H1 (cell line): ENCODE results near the gene COLEC12. TPM values are rescaled to one million over a fixed set of nuclear protein-coding genes. Genes with fewer than 3 reads are reported as not detected.

Source experiments
- BCL11A ChIP-seq, 2 experiments: IDR thresholded peaks; one replicate each; pipeline ENCODE4 v1.6.1; 2011; ENCODE audit warnings: low read depth in 2 of 2, low read length in 2 of 2, mild to moderate bottlenecking in 2 of 2
- EZH2 ChIP-seq: fragments of 200-600 bp; sonication (generic); IDR thresholded peaks from 2 replicates; pipeline ENCODE4 v1.7.1; 2012; ENCODE audit warnings: low read depth, mild to moderate bottlenecking, moderate library complexity, low read length, inconsistent platforms; ENCODE audit not compliant: severe bottlenecking
- polyA plus RNA-seq, 7 experiments: library from polyadenylated mRNA; depleted of rRNA in 3 of 7; stranded (reverse) in 5 of 7; unstranded in 2 of 7; fragments of >200 nt in 5 of 7; fragments of 200-250 nt in 2 of 7; gene quantifications; 1 replicate in 5 of 7; 2 replicates in 1 of 7; 4 replicates in 1 of 7; pipeline versions ENCODE4 v1.2.1 to v1.2.3, GENCODE V29; 2011 to 2013; ENCODE audit warnings: missing spikeins in 2 of 7, mixed read lengths in 2 of 7
- total RNA-seq: library from RNA; stranded (reverse); fragmentation: NEBNext Ultra II Directional; extraction: Animal tissue kit (Norgen Biotek cat#: 25700); gene quantifications from 2 replicates; pipeline ENCODE4 v1.2.1, GENCODE V29; 2021

COLEC12 gene
- total and polyA plus RNA-seq, 2 of the 8 experiments (the other 6 are each of a cell fraction or from before 2014, with no cell fraction given): 0.44 to 2.3 TPM

GRCh38 chr18:302097-302496 lies 198.4 kb downstream of the COLEC12 start (continued):
- no peak for TF ChIP-seq EZH2
- no peak for TF ChIP-seq BCL11A (IDR thresholded peaks at IDR 0.05; ENCODE audit: low read depth in 2 of 2, low read length in 2 of 2)
